ENCODE data around the gene RNF157. TPM values are rescaled to one million over a fixed set of nuclear protein-coding genes. Genes with fewer than 3 reads are reported as not detected.
"Not testable (repeated sequence)": the region's sequence is repeated elsewhere in the genome, so short reads cannot be mapped to it uniquely, and the experiment has no call there.

RNF157 gene
- polyA plus RNA-seq, 3 donors, result 27.2 to 31.8 (median 31.6) TPM

DNA sequence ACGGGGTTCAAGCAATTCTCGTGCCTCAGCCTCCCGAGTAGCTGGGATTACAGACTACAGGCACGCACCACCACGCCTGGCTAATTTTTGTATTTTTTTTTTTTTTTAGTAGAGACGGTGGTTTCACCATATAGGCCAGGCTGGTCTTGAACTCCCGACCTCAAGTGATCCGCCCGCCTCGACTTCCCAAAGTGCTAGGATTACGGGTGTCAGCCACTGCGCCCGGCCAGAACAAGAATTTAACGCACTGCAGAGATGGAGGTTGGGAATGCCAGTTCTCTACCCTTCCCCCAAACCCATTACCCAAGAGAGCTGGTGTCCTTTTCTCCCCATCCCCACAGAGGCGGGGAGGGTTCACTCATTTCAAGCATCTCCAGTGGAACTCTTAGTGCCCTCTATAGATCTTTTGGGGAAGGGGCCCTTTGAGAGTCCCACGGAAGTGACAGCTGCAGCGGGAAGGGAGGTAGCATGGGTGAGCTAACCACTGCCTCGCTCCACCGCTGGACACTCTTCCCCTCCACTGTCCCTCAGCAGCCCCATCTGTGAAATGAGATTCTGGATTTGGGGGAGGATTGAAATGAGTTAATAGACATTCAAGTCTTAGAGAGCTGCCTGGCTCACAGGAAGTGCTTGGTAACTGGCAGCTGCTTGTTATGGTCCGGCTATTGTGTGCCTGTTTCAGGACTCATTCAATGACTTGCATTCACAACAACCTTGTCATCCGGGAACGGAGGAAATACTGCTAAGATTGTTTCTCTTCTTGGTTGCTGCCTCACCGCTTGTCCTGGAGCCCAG lies 21.3 kb upstream of the RNF157 start:
- DNase-seq (ENCODE audit: extremely low read depth in 1 of 11, low read depth in 9 of 11, low spot score in 4 of 11), result no peak

DNA sequence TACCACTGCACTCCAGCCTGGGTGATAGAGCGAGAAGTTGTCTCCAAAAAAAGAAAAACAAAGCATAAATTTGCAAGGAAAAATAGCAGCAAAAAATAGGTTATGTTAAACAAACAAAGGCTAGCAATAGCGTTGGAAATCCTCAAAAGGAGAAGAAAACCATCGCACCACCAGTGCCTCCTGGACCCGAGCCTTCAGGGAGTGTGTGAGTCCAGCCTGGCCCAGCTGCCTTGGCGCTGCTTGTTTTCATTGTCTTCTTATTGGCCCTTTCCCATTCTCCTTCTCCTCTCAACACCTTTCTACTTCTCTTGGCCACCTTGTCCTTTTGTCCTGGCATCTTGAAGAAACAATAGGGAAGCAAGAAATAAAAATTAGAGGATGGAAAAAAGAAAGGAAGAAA lies 20.4 kb upstream of the RNF157 start:
- DNase-seq (ENCODE audit: extremely low read depth in 1 of 11, low read depth in 9 of 11, low spot score in 4 of 11), result no peak

DNA sequence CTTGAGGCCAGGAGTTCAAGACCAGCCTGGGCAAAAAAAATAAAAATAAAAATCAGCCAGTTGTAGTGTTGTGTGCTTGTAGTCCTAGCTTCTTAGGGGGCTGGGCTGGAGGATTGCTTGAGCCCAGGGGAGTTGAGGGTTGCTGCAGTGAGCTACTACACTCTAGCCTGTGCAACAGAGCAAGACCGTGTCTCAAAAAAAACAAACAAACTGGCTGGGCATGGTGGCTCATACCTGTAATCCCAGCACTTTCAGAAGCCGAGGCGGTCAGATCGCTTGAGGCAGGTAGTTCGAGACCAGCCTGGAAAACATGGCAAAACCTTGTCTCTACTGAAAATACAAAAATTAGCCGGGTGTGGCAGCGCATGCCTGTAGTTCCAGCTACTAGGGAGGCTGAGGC lies 19.9 kb upstream of the RNF157 start:
- no peak for DNase-seq (ENCODE audit: extremely low read depth in 1 of 11, low read depth in 9 of 11, low spot score in 4 of 11)

DNA sequence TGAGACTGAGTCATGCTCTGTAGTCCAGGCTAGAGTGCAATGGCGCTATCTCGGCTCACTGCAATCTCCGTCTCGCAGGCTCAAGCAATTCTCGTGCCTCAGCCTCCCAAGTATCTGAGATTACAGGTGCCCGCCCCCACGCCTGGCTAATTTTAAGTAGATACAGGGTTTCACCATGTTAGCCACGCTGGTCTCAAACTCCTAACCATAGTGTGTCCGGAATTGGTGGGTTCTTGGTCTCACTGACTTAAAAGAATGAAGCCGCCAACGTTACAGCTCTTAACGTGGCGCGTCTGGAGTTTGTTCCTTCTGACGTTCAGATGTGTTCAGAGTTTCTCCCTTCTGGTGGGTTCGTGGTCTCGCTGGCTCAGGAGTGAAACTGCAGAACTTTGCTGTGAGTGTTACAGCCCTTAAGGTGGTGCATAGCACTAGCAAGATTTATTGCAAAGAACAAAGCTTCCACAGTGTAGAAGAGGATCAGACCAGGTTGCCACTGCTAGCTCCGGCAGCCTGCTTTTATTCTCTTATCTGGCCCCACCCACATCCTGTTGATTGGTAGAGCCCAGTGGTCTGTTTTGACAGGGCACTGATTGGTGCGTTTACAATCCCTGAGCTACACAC lies 16.2 kb upstream of the RNF157 start:
- not testable (repeated sequence) for DNase-seq (ENCODE audit: extremely low read depth in 1 of 11, low read depth in 9 of 11, low spot score in 4 of 11)

DNA sequence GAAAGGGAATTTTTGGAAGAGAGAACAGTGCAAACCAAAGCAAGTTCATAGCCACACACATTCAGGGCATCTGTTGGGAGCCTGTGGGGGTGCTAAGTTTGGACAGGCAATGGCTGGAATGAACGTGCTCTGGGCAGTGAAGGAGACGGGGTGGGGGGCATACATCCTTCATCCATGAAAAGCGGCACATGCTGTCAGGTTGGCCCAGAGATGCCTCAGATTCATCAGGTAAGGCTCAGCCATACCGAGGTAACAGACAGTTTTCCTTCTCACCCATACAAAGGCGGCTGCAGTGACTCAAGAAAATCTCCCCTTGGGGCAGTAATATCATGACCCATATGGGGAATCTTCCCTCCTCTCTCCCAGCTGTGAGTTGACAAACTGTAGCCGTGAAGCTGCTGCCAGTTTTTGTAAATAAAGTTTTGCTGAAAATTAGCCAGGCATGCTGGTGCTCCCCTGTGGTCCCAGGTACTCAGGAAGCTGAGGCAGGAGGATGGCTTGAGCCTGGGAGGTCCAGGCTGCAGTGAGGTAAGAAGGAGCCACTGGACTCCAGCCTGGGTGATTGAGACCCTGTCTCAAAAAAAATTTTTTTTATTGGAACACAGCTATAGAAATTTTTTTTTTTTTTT lies 15.6 kb upstream of the RNF157 start:
- no peak for DNase-seq (ENCODE audit: extremely low read depth in 1 of 11, low read depth in 9 of 11, low spot score in 4 of 11)

DNA sequence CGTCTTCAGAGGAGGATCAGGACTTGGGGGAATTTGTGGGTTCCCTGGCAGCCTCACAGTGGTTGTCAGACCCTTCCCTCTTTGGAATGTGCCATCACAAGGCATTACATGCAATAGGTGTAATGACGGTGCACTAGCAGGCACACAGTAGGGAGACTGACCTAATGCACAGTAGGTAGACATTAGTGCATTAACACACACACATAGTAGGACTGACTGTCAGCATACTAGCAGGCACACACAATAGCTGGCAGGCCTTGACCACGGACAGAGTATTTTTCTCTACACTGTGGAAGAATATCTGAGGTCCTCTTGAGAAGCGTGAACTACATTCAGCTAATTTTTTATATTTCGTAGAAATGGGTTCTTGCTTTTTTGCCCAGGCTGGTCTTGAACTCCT lies 14.0 kb upstream of the RNF157 start:
- no peak for DNase-seq (ENCODE audit: extremely low read depth in 1 of 11, low read depth in 9 of 11, low spot score in 4 of 11)

DNA sequence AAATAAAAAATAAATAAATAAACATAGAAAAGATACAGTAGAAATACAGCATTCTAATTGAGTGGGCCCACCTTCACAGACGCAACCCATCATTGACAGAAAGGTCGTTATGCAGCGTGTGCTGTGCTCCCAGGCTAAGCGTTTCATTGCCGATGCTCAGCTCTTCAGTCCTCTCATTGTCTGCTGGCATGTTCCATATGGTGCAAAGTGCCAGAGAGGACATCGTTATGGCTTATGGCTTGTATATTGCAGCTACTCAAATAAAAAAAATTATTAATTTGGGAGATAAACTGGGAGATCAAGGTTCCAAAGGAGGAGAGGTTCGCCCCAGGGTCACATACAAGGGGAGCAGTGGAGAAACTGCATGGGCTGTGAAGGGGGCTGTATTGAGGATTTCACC lies 13.5 kb upstream of the RNF157 start:
- DNase-seq (ENCODE audit: extremely low read depth in 1 of 11, low read depth in 9 of 11, low spot score in 4 of 11), result no peak

DNA sequence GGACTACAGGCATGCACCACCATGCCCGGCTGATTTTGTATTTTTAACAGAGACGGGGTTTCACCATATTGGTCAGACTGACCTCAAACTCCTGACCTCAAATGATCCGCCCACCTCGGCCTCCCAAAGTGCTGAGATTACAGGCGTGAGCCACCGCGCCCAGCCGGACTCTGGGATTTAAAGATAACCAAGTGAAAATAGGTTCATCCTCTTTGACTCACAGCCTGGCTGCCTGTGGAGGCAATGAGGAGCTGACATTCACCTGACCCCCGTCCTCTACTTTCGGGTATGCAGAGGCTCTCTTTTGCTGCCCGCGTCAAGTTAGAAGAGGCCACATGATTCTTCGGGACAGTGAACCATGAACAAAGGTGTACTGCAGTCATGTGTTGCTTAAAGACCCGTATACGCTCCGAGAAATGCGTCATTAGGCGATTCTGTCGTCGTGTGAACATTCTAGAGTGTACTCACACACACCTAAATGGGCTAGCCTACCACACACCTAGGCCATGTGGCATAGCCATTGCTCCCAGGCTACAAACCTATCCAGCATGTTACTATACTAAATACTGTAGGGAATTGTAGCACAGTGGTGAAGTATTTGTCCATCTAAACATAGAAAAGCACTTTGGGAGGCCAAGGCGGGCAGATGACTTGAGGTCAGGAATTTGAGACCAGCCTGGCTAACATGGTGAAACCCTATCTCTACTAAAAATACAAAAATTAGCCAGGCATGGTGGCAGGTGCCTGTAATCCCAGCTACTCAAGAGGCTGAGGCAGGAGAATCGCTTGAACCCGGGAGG lies 12.9 kb upstream of the RNF157 start:
- not testable (repeated sequence) for DNase-seq (ENCODE audit: extremely low read depth in 1 of 11, low read depth in 9 of 11, low spot score in 4 of 11)

DNA sequence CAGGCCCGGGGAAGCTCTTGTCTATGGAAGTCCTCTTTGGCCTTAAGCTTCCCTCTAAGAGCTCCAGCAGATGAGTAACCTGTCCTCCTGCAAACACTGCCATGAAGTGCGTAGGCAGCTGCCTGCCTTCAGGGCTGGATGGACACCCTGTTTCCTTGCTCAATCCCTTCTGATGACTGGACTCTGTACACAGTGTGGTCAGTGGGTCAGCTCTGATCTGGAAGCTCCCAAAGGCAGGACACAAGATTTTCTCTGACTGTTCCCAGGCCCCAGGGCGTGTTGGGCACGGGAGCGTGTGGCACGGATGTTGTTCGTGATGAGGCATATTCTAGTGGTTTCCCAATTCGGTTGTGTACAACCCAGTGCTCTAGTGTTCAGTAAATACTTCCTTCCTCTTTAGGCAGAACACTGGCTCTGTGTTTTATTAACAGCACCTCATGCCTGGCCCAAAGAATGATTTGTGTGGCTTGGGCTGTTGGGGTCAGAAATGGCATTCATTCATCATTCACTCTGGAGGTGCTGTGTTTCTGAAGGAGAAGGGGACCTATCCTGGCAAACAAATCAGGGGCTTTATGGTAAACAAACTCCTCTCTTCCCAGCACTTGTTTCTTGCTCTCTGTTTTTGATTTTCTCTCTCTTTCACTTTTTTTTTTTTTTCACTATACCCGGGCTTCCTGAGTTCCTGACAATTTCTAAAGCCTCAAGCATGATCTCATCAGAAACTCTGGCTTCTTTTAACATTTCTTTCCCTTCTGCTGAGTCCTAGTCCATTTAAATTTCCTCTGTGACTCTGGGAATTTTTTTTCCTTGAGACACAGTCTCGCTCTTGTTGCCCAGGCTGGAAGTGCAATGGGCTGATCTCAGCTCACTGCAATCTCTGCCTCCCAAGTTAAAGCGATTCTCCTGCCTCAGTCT lies 12.0 kb upstream of the RNF157 start:
- no peak for DNase-seq (ENCODE audit: extremely low read depth in 1 of 11, low read depth in 9 of 11, low spot score in 4 of 11)

DNA sequence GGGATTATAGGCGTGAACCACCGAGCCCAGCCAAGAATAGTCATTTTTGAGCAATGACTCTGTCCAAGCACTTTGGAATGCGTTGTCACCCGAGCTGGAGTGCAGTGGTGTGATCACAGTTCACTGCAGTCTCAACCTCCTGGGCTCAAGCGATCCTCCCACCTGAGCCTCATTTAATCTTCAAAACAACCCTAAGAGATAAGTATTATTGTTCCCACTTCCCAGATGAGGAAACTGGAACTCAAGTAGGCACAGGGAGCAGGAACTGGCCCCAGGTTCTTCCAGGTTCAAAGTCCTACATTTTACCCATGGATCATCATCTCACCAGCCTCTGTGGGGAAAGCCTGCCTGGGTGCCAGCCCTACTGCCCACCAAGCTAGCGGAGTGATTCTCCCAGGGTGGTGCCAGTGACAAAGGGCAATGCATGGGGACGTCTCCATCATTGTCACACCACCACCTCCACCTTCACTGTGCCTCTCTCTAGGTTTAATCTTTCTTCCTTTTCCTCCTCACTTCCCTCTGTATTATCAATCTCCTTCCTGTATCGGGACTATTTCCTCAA lies 11.3 kb upstream of the RNF157 start:
- DNase-seq (ENCODE audit: extremely low read depth in 1 of 11, low read depth in 9 of 11, low spot score in 4 of 11), result no peak

DNA sequence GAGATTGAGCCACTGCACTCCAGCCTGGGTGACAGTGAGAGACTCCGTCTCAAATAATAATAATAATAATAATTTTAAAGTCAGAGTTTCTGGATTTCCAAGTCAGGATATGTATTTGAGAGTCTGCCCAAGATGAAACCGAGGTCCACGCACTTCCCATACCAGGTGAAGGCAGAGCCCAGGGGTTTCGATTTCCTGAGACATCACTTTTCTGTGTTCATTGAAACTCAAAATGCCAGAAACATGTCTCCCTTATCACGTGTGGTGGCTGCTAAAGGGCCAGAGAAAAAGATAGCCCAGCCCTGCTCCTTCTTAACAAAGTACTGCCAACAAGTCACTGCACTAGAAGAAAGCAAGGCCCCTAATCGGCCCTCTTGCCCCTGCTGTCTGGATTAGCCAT lies 9.8 kb upstream of the RNF157 start:
- DNase-seq (ENCODE audit: extremely low read depth in 1 of 11, low read depth in 9 of 11, low spot score in 4 of 11), result no peak

DNA sequence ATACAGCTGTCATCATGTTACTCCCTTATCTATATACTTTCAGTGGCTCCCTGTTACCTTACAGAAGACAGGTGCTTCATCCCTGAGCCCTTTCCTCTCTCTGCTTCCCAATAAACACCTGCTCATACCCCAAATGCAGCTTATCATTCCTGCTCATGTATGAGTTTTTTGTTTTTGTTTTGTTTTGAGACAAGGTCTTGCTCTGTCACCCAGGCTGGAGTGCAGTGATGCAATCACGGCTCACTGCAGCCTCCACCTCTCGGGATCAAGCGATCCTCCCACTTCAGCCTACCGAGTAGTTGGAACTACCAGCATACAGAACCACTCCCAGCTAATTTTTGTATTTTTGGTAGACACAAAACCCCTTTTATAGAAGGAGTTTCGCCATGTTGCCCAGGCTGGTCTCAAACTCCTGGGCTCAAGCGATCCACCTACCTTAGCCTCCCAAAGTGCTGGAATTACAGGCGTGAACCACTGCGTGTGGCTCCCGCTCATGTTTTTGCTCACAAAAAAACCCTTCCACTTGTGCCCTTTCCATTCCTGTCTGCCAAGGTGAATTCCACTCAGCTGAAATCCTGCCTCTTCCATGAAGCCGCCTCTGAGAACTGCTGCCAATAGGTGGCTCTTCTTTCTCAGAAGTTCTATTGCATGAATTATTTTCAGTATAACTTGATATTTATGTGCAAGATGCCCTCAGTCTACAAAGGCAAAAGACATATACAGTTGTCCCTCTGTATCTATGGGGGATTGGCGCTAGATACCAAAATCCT lies 7.9 kb upstream of the RNF157 start:
- no peak for DNase-seq (ENCODE audit: extremely low read depth in 1 of 11, low read depth in 9 of 11, low spot score in 4 of 11)

DNA sequence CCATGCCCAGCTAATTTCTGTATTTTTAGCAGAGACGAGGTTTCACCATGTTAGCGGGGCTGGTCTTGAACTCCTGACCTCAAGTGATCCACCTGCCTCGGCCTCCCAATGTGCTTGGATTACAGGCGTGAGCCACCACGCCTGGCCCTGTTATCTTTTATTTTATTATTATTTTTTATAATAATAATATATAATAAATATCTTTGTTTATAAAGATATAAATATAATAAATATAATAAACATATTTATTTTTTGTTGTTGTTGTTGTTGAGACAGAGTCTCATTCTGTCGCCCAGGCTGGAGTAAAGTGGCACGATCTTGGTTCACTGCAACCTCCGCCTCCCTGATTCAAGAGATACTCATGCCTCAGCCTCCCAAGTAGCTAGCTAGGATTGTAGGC lies 7.0 kb upstream of the RNF157 start:
- no peak for DNase-seq (ENCODE audit: extremely low read depth in 1 of 11, low read depth in 9 of 11, low spot score in 4 of 11)

DNA sequence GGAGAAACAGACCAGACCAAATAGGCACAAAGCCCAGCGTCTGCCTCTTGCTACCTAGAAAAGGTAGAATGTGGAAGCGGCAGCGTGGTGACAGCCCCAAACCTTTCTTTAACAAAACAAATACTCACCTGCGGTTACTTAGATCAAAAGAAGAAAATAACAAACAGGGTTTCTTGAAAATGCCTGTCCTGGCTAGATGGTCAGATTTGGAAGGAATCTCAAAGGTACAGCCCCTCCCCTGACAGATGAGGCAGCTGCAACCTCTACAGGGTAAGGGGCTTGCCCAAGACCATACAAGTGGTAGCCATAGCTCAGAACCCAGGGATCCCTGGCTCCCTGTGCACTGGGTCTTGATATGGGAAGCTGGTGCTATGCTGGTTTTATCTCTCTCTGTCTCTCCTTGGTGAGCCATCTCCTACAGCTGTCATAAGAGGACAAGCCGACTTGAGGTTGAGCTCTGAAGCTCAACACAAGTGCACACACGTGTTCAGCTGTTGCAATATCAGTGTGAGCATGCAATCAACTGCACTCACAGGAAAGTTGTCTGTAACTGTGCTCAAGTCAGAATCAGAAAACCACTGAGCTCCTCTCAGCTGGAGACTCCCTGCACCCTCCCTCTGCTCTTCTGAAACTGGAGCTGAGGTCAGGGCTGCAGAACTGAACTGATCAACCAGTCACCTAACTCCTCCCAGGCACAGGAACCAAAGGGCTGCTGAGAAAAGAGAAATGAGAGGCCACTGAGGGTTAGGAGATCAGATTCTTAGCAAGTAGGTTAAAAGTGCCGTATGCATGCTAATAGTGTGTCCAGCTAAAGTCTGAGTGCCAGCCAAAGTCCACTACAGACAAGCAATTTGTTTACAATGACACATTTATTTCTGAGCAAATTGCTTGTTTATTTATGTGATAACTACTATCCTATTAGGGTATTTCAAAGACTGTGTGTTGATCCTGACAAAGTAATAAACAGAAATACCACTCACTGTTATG lies 6.1 kb upstream of the RNF157 start:
- peak in 1 of 11 donors; percentile 61 for DNase-seq (ENCODE audit: extremely low read depth in 1 of 11, low read depth in 9 of 11, low spot score in 4 of 11)

DNA sequence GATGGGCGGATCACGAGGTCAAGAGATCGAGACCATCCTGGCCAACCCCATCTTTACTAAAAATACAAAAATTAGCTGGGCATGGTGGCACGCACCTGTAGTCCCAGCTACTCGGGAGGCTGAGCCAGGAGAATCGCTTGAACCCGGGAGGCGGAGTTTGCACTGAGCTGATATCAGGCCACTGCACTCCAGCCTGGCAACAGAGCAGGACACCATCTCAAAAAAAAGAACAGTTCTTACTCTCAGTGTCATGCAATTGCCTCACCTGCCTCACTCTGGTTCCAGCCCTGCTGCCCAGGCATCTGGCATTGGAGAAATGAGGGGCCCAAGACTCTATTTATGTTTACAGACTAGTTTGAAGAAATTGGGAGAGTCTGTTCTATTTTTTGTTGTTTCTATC lies 4.4 kb upstream of the RNF157 start:
- not testable (repeated sequence) for DNase-seq (ENCODE audit: extremely low read depth in 1 of 11, low read depth in 9 of 11, low spot score in 4 of 11)

DNA sequence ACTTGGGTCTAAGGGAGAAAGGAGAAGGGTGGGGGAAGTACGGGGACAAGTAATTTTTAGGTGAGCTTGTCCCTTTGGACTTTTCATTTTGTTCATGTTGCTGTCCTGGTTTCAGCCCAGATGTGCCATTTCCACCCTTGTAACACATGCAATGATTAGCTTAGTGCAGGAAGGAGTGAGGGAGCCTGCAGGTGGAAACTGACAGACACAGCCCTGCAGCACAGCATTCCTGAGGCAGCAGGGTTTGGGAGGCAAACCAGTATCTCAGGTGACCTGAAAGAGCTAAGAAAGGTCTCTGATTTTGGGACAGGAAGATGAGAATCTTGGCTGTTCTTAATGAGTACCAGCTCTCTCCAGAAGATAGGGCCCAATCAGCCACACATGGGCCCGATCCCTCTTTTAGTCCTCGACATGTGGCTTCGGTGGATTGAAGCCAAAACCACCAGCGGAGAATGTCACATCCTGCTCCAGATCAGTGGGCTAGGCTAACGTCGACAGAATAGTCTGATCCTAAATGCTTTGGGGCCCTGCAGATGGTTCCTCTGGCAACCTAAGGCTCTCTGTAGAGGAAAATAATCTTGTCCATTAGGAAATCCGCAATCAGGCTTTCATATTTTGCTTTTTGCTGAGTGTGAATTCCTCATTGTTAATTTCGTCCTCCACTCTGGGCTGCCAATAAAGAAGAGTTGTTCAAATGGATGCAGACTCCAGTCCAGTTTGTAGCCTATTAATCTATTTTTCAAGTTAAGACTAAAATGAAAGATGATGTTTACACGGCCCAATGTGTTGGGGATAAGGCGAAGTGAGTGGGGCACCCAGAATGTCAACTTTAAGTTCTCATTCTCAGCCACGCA lies 3.8 kb upstream of the RNF157 start:
- DNase-seq (ENCODE audit: extremely low read depth in 1 of 11, low read depth in 9 of 11, low spot score in 4 of 11), result no peak

Data from renal cortex interstitium (tissue), 11 donors.